Osteoblast (primary cell): Measurements from ENCODE around the gene ERMARD. TPM values are rescaled to one million over a fixed set of nuclear protein-coding genes. Genes with fewer than 3 reads are reported as not detected.
A peak's percentile ranks its signal among the peaks of the same experiment; 100 is the strongest.

Experiments
- DNase-seq: peaks from one replicate; pipeline ENCODE4 v3.0.0; 2011; ENCODE audit warnings: low spot score, mixed read lengths; ENCODE audit not compliant: insufficient read length; ENCODE audit errors: missing footprints
- H2AFZ ChIP-seq: 2 replicates; pipeline ENCODE4 v1.6.0; 2011; ENCODE audit warnings: mild to moderate bottlenecking, low read length
- H3K27ac ChIP-seq: 2 replicates; pipeline ENCODE4 v1.5.1; 2011; ENCODE audit warnings: mild to moderate bottlenecking, low read depth, low read length, moderate library complexity
- H3K27me3 ChIP-seq: 2 replicates; pipeline ENCODE4 v1.6.0; 2012; ENCODE audit warnings: mild to moderate bottlenecking, control low read depth, inconsistent platforms, low read length, moderate library complexity; ENCODE audit not compliant: insufficient read depth
- H3K36me3 ChIP-seq: 2 replicates; pipeline ENCODE4 v1.5.1; 2011; ENCODE audit warnings: mild to moderate bottlenecking, low read length, control low read depth, moderate library complexity; ENCODE audit not compliant: insufficient read depth
- H3K4me1 ChIP-seq: 2 replicates; pipeline ENCODE4 v1.5.1; 2011; ENCODE audit warnings: mild to moderate bottlenecking, low read length, control low read depth, moderate library complexity; ENCODE audit not compliant: insufficient read depth
- H3K4me2 ChIP-seq: 2 replicates; pipeline ENCODE4 v1.6.0; 2011; ENCODE audit warnings: mild to moderate bottlenecking, low read length; ENCODE audit not compliant: insufficient read depth
- H3K4me3 ChIP-seq: fragments of 200-600 bp; sonication (generic); 3 replicates; pipeline ENCODE4 v1.5.1; 2012; ENCODE audit warnings: mild to moderate bottlenecking, low read length, inconsistent platforms; ENCODE audit not compliant: insufficient read depth
- H3K79me2 ChIP-seq: 2 replicates; pipeline ENCODE4 v1.6.0; 2012; ENCODE audit warnings: mild to moderate bottlenecking, low read length, control low read depth, inconsistent platforms; ENCODE audit not compliant: insufficient read depth
- H3K9me3 ChIP-seq: 2 replicates; pipeline ENCODE4 v1.5.1; 2011; ENCODE audit warnings: low read depth, low read length, control low read depth
- H4K20me1 ChIP-seq: 2 replicates; pipeline ENCODE4 v1.6.0; 2012; ENCODE audit warnings: mild to moderate bottlenecking, low read length, control low read depth; ENCODE audit not compliant: insufficient read depth
- CTCF ChIP-seq: IDR thresholded peaks from 2 replicates; pipeline ENCODE4 v1.5.1; 2011; ENCODE audit warnings: mild to moderate bottlenecking, low read depth, low read length, moderate library complexity; ENCODE audit errors: extremely low read depth
- total RNA-seq: library from RNA; depleted of rRNA; stranded (reverse); fragments of >200 nt; gene quantifications from 2 replicates; pipeline ENCODE4 v1.2.3, GENCODE V29; 2012

Gene ERMARD
- total RNA-seq, 1 donor = 21.4 TPM

GRCh38 chr6:169714595-169714994 is 36.8 kb upstream of the ERMARD start:
- H3K4me1 ChIP-seq = no peaks in the 10 kb centered on the region
- DNase-seq = no peak
- peaks cover 14% of the 10 kb centered on the region for H3K79me2 ChIP-seq
- H3K27me3 ChIP-seq = no peaks in the 10 kb centered on the region
- H3K4me2 ChIP-seq = no peak overlapping the region
- no peaks in the 10 kb centered on the region for H3K9me3 ChIP-seq
- H3K4me3 ChIP-seq = no peak overlapping the region
- peaks cover 34% of the 10 kb centered on the region for H3K36me3 ChIP-seq
- H3K27ac ChIP-seq = no peak overlapping the region
- TF ChIP-seq CTCF = no peak
- no peak overlapping the region for H2AFZ ChIP-seq
- peaks cover 6% of the 10 kb centered on the region for H4K20me1 ChIP-seq

- H3K4me3 ChIP-seq = no peak overlapping the region
- peaks cover 19% of the 10 kb centered on the region for H4K20me1 ChIP-seq
- no peak overlapping the region for H3K4me2 ChIP-seq
- peaks cover 43% of the 10 kb centered on the region for H3K79me2 ChIP-seq
- peaks cover 24% of the 10 kb centered on the region for H3K36me3 ChIP-seq
- no peak overlapping the region for H2AFZ ChIP-seq
- H3K9me3 ChIP-seq = no peaks in the 10 kb centered on the region
- no peaks in the 10 kb centered on the region for H3K27me3 ChIP-seq
- no peak for TF ChIP-seq CTCF
- peaks cover 15% of the 10 kb centered on the region for H3K4me1 ChIP-seq
- no peak for DNase-seq
- H3K27ac ChIP-seq = peak overlapping the region; percentile 36
These were observed 32.3 kb upstream of the ERMARD start for GRCh38 chr6:169719117-169719516.

GRCh38 chr6:169720207-169720855 is 31.1 kb upstream of the ERMARD start:
- no peak for DNase-seq
- no peak overlapping the region for H2AFZ ChIP-seq
- H3K4me3 ChIP-seq = no peak overlapping the region
- H4K20me1 ChIP-seq = peaks cover 19% of the 10 kb centered on the region
- no peaks in the 10 kb centered on the region for H3K9me3 ChIP-seq
- no peak overlapping the region for H3K4me2 ChIP-seq
- H3K27ac ChIP-seq = no peak overlapping the region
- peaks cover 15% of the 10 kb centered on the region for H3K4me1 ChIP-seq
- H3K36me3 ChIP-seq = peaks cover 17% of the 10 kb centered on the region
- TF ChIP-seq CTCF = no peak
- no peaks in the 10 kb centered on the region for H3K27me3 ChIP-seq
- H3K79me2 ChIP-seq = peaks cover 43% of the 10 kb centered on the region

- peak overlapping the region; percentile 89 for H2AFZ ChIP-seq
- H3K27me3 ChIP-seq = no peaks in the 10 kb centered on the region
- H3K9me3 ChIP-seq = no peaks in the 10 kb centered on the region
- no peak for TF ChIP-seq CTCF
- peak overlapping the region; percentile 90 for H3K4me3 ChIP-seq
- H4K20me1 ChIP-seq = peaks cover 19% of the 10 kb centered on the region
- H3K27ac ChIP-seq = peak overlapping the region; percentile 84
- H3K36me3 ChIP-seq = peaks cover 9% of the 10 kb centered on the region
- DNase-seq = peak; percentile 91
- peaks cover 43% of the 10 kb centered on the region for H3K79me2 ChIP-seq
- peak overlapping the region; percentile 89 for H3K4me2 ChIP-seq
- H3K4me1 ChIP-seq = peaks cover 15% of the 10 kb centered on the region
These were observed 28.8 kb upstream of the ERMARD start for GRCh38 chr6:169722362-169723199.
